Right ventricle myocardium superior (tissue), 1 donor: ENCODE data around the gene GABRD. TPM values are rescaled to one million over a fixed set of nuclear protein-coding genes. Genes with fewer than 3 reads are reported as not detected.

ENCODE experiments used
- ATAC-seq: fragments of 200-7000 bp; cut with Tn5 transposase; one replicate; pipeline ENCODE4 v1.9.1; 2020; ENCODE audit warnings: mild to moderate bottlenecking; ENCODE audit not compliant: poor library complexity
- DNase-seq: peaks from one replicate; pipeline ENCODE4 v3.0.0-alpha.2; 2020
- intact Hi-C: fragments of 100-400 bp; cut with DNase I; formaldehyde crosslinking; loops from one replicate; pipeline ENCODE4 v1.11.2; 2022
- total RNA-seq: library from RNA; stranded (reverse); fragmentation: NEBNext Ultra II Directional; extraction: Animal tissue kit (Norgen Biotek cat#: 25700); gene quantifications from one replicate; pipeline ENCODE4 v1.2.1, GENCODE V29; 2021
- donor health status: DM: no; HTN: yes; CAD: no; lungs with severe emphysema.

The GABRD gene
- total RNA-seq, 1 donor from 2014 or later, result 0.43 TPM

DNA sequence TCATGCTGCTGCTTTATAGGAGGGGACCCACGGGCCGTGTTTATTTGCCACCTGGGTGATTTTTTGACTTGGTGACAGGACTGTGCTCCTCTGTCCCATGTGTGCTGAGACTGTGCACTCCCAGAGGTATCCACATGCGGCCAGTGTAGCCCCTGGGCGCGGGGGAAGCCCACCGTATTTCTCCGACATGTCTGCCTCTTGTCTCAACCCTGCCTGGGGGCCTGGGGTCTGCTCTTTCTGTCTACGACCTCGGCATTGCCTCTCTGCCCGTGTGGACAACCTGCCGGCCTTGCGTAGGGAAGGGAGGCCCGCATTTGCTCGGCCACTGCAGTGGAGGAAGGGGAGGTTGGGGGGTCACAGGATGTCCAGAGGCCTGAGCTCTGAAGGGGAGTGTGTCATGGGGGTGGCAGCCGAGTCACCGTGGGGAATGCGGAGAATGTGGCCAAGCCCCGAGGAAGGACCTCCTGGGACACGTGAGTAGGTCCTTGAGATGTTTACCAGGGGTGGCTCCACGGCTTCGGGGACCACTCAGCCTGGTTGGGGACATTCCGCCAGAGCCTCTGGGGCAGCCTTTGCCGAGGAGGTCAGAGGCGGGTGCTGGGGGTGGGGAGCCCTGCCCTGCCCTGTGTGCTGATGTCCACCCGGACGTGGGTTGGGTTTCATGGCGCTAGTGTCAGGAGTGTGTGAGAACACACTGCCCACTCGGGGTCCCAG lies 42.1 kb downstream of the GABRD start:
- DNase-seq (no peak), ATAC-seq (no peak)
- intact Hi-C loops, result no loop called here

DNA sequence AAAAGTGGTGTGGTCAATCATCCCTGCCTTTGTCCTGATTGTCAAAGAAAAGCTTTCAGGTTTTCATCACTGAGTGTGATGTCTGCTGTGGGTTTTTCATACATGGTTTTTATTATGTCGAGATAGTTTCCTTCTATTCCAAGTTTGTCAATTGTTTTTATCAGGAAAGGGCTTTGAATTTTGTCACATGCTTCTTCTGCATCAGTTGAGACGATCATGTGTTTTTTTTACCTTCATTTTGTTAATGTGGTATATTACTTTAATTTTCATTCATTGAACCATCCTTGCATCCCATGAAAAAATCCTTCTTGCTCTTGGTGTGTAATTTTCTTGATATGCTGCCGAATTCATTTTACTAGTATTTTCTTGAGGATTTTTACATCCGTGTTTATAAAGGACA lies 46.6 kb downstream of the GABRD start:
- intact Hi-C loops, result no loop called here
- ATAC-seq (no peak), DNase-seq (no peak)

DNA sequence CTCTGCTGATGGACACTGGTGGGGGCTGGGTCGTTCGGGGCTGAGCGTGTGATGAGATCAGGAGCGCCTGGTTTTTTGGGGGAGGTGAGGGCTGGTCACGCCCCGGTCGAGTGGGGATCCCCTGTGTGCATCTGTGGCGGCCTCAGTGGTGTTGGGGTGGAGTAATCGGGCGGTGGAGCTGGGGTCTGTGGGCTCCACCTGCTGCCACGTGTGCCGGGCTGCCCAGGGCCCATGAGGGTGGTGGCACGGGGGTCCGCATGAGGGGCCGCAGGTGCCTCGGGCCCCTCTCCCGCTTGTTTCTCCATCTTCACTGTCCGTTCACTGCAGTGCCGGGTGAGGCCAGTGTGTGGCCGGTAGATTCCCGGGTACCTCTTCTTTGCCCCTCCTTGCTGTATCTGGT lies 48.2 kb downstream of the GABRD start:
- no peak for DNase-seq
- no peak for ATAC-seq
- intact Hi-C loops, result no loop called here

DNA sequence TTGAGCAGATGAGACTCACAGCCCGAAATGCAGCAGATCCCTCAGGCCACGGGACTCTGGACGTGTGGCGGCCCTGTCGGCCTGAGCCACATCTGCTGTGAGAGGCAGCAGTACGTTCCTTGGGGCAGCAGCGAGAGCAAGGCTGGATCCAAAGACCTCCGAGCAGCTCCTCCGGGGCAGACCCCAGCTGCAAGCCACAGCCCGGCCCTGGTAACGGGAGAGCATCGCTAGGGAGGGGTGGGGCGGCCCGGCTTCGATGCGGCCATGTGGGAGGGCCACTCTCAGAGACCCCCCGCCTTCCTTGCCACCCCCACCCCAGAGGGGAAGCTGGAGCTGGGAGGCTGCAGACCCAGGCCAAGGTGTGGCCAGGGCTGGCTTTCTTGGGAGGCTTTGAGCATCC lies 48.8 kb downstream of the GABRD start:
- intact Hi-C loops, result no loop called here
- DNase-seq (no peak), ATAC-seq (no peak)

DNA sequence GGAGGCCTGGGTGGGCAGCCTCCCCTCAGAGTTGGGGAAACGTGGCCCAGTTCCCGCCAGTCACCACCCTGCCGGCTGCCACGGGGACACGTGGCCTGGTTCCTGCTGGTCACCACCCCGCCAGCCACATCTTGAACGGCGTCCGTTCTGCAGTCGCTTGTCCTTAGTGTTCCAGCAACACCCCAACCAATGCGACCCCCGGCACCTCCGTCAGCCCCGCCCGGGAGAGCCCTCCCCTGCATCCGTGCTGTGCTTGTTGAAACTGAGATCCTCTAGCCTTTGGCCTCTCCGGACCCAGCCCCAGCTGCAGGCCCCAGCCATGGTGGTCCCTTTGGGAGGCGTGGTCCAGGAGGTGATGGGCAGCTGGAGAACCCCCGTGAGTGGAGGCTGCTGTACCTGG lies 49.8 kb downstream of the GABRD start:
- intact Hi-C loops, result no loop called here

DNA sequence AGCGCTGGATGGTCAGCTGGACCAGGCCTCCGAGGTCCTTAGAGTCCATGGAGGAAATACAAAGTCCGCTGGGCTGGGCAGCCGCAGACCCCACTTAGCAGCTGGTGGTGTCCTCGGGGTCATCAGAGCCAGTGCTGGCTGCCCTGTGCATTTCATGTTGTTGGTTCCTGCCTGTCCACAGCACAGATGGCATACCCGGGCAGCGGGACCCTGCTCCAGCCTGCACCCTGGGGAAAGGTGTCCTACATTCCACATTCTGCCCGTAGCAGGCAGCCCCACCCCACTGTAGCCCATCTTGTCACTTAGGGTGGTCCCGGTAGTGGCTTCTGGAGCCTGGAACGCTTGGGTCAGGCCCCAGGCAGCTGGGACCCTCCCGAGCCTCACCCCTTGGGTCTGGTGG lies 50.9 kb downstream of the GABRD start:
- ATAC-seq (no peak), DNase-seq (no peak)
- intact Hi-C loops, result no loop called here

More for the DNA sequence above, 49.8 kb downstream of the GABRD start:
- DNase-seq (no peak), ATAC-seq (no peak)

DNA sequence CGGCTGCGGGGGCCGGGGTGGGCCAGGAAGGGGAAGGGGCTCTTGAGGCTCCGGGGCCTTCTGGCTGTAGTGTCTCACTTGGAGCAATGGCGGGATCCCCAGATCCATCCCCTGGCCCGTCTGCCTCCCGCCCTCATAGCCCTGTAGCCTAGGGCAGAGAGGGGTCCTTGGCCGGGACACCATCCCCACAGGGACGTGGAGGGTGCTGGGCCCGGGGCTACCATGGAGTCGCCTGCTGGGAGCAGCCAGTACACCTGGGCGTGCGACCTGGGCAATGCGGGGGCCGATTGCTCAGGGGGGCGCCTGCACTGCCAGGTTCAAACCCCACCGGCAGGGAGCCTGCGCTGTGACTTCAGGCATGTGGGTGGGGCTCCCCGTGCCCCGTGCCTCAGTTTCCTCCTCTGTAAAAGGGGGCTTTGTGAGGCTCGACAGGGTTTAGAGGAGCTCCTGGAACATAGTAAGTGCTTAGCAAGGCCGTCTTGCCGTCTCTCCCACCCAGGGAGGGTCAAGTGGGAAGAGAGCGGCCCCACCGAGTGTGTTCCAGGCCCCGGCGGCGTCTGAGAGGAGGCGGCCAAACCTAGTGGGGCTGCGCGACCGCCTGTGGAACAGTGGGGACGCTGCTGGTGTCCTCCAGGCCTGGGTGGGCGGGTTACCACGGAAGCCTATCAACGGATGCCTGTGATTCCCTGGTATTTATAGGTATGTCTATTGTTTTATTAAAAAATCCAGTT lies 51.8 kb downstream of the GABRD start:
- intact Hi-C loops, result no loop called here
- ATAC-seq (no peak), DNase-seq (no peak)

DNA sequence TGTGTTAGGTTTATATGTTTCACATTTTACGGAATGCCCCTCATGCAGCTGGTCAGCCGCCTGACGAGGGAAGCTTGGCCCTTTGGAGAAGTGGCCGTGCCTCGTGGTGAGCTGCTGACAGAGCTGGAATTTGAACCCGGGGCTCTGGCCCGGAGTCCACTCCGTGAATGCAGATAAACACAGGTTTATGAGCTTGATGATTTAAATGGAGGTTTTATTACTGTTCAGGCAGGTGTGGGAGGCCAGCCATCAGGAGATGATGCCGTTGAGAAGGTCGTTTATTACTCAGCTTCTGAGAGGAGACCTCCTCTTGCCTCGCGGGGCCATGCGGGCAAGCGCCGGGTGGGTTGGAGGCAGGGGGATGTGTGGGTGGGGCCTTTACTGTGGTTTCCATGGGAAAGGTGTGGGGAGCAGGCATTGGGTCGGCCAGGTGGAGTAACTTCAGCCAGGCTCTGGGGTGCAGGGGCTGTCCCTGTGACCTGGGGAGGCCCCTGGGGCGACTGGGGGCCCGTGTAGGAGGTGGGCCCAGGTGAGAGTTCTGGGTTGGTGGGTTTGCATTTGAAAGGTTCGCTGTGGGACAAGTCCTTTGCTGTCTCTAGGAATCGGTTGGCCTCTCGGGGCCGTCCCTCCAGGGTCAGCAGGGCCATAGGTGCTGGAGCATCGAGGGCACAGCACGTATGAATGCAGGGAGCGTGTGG lies 53.1 kb downstream of the GABRD start:
- ATAC-seq (no peak), DNase-seq (no peak)
- intact Hi-C loops, result no loop called here

DNA sequence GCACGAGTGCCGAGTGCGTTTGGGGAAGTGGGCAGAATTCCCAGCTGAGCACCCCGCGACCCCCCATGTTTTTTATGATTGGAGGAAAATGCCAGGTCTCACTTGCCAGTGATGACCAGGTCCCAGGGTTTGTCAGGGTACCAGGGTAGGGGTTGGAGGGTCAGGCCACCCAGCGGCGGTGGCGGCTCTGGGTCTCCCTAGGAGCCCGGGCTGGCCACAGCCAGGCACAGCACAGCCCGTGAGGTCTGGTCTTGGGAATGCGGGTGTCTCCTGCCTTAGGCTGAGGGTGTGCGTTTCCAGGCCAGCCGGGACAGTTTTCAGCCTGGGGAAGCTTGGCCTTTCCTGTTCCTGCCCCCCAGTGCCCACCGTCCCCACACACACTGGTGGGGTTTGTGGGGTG lies 53.7 kb downstream of the GABRD start:
- DNase-seq (no peak), ATAC-seq (no peak)
- intact Hi-C loops, result no loop called here

DNA sequence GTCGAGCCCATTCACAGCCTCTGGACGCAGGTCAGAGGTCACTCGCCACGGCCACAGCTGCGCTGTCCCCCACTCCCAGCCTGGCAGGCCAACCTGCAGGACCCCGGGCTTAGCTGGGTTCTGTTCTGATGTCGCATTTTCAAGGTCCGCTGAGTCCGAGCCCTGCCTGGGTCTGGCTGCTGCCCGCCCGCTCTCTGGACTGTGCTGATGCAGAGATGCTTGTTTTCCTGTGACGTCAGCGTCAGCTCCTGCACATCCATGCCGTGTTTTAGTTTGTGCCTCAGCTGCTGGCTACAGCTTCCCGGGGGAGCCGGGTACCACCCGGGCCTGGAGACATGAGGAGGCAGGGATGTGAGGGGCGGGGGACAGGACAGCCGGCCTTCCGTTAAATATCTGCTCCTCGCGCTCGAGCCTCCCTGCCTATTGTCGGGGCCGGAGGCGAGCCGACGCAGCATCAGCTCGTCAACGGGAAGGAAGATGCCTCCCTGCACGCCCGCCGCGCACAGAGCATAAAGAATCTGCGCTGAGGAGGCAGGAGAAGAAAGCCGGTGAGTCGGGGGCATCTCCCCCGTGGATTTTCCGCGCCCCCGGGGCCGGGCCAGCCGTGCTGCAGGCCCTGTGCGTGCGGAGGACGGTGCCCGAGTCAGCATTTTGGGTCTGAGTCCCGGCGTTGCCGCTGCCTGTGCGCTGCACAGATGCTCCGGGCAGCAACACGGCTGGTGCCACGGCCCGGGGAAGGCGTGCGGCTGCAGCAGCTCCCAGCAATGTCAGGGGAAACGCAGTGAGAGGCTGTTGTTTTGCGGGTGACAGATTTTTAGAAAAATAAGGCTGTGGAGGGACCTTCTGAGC lies 54.5 kb downstream of the GABRD start:
- intact Hi-C loops, result no loop called here
- ATAC-seq (no peak), DNase-seq (no peak)

DNA sequence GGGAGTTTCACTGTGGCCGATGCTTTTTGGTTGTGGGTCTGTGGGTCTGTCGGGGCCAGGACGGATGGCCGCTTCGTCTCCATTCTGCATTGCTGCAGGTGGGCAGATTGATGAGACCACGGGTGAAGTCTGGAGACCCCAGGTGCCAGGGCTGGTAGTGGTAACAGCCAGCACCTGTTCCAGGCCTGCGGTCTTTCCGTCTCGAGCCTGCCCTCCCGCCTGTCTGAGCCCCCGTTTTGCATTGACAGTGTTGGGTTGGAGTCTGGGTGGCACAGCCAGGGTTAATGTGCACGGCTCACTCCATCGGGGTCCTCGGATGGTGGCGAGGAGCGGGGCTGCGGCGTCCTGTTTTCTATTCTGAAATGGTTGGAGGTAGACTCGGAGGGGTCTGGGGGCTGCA lies 55.3 kb downstream of the GABRD start:
- no peak for ATAC-seq
- intact Hi-C loops, result no loop called here
- no peak for DNase-seq

DNA sequence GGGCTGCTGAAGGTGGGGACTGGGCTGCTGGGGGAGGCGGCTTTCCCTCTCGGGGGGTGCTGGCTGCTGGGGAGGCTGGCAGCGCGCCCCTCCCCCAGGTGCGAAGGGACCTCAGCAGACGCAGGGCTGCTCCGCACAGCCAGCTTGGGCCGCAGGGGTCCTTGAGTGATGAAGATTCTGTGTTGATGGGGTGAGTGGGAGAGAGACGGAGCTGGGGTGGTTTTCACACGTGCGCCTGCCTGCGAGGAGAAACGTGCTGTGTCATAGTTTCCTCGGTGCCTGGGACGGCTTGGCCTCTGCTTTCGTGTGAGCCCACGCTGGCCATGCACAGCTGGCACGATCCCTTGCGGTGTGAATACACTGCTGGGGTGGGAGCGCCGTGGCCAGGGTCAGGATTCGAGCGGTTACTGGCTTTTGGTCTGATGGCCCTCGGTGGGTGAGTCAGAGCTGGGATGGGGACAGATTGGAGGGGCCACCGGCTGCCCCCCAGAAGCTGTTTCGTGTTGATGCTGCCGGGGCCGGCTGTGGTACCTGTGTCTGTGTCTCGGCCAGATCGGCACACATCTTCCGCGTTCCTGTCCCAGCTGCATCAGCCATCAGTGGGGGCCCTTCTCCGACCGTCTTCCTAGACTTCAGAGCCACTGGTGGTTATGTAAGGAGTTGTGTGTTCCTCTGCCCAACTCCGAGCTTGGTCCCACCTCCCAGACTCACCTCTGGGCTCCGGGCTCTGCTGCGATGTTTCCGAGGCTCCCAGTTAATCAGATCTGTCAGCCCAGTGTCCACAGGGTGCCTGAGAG lies 56.0 kb downstream of the GABRD start:
- intact Hi-C loops, result no loop called here
- DNase-seq, result no peak
- ATAC-seq, result no peak

DNA sequence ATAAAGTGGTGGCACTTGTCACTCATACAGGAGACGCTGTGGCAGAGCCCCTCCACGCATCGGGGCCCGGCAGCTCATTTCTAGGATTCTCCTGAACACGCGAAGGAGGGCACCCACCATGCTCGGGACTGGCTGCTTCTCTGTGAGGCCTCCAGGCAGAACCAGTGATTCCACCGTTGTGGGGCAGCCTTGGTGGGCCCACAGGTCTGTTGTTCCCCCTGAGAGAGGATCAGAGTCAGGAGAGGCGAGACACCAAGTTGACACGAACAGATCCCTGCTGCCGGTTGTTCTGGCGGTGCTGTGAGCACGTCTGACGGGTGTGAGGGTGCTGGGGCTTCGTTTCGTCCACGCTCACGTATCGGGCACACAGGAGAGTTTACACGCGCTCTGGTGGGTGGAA lies 57.7 kb downstream of the GABRD start:
- intact Hi-C loops, result no loop called here
- no peak for ATAC-seq
- no peak for DNase-seq

DNA sequence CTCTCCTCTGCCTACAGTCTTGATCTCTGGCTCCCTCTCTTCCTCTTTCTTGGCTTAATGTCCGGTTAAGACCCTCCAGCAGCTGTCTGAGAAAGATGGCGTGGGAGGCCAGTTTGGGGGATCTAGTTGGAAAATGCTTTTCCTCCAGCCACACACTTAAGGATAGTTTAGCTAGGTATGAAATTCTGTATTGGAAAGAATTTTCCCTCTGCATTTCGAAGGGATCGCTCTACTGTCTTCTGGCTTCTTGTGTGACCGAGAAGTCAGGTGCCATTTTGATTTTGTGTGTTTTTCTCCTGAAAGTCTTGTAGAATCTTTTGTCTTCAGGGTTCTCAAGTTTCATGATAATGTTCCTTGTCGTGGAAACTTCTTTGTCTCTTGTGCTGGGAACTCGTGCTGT lies 59.0 kb downstream of the GABRD start:
- intact Hi-C loops, result no loop called here
- DNase-seq (no peak), ATAC-seq (no peak)

DNA sequence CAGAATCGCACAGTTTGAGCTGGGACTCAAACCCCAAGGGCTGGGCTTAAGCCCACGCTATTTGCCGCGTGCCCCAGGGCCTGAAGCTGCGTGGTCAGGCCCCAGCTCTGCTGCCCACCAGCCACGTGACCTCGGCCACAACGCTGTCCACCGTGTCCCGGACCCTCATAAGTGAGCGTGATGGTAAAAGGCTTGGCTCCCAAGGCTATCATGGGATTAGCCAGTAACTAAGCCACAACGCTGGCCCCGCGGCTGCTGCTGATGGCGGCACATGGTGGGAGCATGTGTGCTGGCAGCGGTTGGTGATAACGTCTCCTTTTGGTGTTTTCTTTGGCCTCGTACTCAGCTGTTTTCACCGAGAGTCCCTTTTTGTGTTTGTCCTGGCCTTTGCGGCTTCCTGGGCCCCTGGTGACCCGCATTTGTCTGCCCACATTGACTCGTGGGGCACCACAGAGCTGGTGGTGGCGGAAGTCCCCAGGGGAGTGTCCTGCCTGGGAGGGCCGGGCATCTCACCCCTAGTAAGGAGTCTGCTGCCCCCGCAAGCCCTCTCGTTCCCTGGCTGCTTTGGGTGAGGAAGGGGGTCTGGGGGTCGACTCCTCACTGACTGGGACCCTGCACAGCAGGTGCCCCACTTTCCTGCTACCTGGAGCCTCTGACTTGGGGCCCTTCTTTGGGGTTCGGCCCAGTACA lies 60.4 kb downstream of the GABRD start:
- DNase-seq (no peak), ATAC-seq (no peak)
- intact Hi-C loops, result no loop called here

DNA sequence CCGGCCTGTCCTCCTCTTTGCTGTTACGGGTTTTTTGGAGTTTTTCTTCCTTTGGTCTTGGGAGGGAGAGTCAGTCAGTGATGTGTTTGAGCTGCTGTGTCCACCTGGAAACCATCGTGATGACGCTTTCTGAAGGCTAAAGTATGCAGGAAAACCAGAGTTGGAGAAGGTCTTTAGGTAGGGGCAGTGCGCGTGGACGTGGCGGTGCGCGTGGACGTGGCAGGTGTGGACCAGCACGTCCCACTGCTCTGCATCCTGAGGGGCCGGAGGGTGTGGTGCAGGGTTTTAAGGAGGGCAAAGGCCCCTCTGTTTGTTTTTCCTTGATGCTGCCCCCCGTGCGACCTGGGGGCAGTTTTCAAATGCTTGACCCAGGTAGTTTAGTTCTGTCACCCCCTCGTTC lies 61.0 kb downstream of the GABRD start:
- intact Hi-C loops, result no loop called here
- no peak for DNase-seq
- no peak for ATAC-seq
